GM11168 (cell line): Measurements from ENCODE around the gene AGPAT4.

Source experiments
- in situ Hi-C: fragments of 300-500 bp; cut with MboI; formaldehyde crosslinking; loops from one replicate; pipeline ENCODE4 v1.12.0; 2022; ENCODE audit warnings: low sequenced_read_pairs; ENCODE audit not compliant: unreplicated experiment

Gene AGPAT4

GRCh38 chr6:161284653-161285052 is 10.8 kb upstream of the AGPAT4 start:
- in situ Hi-C loops: no loop called here

GRCh38 chr6:161281092-161281491 is 7.2 kb upstream of the AGPAT4 start:
- in situ Hi-C loops: no loop called here

DNA sequence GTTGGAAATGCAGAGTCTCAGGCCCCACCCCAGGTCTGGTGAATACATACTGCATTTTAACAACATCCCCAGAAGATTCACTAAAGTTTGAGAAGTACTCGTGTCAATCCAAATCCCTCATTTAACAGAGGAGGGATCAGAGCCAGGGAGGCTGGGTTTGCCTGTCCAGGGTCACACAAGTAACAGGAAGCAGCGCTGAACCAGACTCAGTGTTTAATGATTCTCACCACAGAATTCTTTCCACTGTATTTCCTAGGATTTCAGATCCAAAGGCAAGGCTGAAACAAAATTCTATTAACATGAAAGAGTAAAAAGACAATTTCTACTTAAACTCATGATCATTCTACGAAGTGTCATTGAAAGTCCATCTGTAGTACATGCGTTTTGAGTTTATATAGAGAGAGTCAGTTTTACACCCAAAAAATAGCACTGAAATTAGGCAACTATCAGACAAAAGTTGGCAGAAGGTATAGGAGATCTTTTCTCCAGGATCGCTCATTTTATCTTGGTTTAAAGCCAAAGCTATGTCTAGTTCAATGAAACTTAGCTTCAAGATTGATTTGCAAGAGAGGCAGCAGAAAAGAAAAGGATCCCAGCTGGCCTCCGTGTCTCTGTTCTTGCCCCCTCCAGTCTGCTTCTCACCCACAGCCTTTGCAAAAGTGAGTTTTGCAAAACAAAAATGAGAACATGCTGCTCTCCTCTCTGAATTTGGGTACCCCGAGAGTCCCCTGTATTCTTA is 6.0 kb upstream of the AGPAT4 start:
- in situ Hi-C loops: no loop called here

GRCh38 chr6:161276605-161277155 is 2.8 kb upstream of the AGPAT4 start:
- in situ Hi-C loops: no loop called here

DNA sequence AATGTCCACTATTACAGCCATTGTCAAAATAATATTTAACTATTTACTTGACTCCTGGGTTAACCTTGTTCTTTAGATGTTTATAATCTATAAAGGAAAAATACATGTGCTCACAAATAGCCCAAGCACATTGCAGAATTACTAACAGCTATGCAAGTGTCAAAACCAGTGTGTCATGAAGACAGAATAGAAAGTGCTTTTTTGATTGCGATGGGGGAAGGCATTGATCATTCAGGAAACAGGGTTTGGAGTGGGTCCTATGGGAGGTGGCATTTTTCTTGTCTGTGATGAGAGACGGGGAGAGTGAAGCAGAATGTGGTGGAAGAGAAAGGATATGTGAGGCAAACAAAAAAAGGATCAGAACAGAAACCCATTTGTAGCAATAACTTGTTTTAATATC is 1.0 kb upstream of the AGPAT4 start:
- in situ Hi-C loops: no loop called here

DNA sequence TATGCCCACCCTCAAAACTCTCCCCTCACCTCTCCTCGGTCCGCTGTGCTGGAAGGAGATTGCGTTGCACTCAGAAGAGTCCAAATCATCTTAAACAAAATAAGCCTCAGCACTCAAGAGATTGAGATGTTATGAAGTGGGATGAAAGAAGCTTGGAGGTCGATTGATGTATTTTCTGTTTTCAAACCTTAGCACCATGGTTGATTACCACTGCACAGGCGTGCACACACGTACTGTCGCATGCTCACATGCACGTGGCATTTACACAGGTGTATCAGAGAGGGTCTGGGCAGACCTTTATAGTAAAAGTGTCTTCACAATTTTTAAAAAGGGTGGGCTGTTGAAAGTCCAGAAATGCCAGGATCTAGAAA is 612 bp upstream of the AGPAT4 start:
- in situ Hi-C loops: no loop called here

- in situ Hi-C loops: no loop called here
These were observed 548 bp downstream of the AGPAT4 start for GRCh38 chr6:161273274-161273751.

DNA sequence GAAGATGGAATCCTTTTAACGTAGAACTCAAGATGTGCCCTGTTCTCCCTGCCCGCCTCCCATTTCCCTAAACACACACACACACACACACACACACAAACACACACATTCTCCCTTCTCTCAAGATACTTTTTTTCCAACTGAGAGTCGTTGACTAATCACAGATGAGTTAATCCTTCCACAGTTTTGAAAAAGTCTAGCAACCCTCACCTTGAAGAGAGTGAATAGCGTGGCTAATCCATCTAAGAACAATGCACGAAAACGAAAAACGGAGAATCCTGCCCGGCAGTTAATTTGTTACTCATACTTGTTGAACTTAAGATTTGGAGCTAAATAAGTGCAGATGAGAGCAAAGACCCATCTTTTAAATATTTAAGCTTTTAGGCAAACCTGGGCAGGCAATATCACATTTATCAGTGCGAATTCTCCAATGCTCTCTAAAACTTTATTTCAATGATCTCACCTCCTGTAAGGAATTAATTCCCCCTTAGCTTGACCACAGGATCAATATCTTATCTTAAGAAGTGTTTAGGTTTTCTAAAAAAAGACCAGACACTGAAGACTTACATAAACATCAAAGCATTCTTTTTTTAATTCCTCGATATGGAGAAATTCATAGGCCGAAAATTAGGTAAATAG is 1.1 kb downstream of the AGPAT4 start:
- in situ Hi-C loops: no loop called here

DNA sequence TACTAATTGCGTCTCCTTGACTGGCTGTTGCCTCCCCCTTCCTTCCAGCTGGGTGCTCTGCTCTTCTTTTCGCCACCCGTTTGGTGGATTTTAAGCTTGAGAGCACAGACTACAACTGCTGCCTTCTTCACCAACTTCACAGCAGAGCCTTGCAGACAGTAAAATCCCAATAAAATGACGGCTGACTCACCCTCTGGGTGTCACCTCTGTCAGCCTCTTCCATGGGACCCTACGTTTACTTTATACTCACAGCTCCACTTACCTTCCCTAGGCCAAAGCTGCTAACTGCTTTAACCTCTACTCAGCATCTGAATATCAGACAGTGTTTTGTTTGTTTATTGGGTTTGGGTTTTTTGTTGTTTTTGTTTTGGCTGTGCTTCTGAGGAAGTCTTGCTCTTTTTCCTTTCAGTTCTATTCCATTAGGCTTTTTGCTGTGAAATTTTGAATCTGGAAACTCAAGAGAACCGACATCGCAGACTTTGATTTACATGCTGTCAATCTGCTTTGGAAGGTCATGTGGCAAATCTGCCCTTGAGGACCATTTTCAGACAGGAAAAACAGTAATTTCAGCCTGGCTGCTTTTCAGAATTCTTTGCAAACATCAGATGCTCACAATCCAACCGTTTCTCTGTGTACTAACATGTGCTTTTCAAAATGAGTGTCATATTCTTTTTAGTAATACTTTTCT is 2.4 kb downstream of the AGPAT4 start:
- in situ Hi-C loops: no loop called here

- in situ Hi-C loops: no loop called here
These were observed 3.7 kb downstream of the AGPAT4 start for GRCh38 chr6:161270116-161270515.

DNA sequence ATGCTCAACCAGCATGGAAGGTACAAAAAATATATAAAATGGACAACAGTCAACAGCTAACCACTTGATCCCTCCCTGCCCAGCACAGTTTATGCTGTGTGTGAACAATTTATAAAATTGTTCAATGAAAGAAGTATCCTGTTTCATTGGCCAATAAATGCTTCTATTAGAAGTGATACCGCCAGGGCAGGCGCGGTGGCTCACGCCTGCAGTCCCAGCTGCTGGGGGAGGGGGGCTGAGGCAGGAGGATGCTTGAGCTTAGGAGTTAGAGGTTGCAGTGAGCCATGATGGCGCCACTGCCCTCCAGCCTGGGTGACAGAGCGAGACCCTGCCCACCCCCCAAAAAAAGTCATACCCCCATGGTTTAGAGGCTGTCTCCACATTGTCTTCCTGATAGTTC is 4.6 kb downstream of the AGPAT4 start:
- in situ Hi-C loops: no loop called here

DNA sequence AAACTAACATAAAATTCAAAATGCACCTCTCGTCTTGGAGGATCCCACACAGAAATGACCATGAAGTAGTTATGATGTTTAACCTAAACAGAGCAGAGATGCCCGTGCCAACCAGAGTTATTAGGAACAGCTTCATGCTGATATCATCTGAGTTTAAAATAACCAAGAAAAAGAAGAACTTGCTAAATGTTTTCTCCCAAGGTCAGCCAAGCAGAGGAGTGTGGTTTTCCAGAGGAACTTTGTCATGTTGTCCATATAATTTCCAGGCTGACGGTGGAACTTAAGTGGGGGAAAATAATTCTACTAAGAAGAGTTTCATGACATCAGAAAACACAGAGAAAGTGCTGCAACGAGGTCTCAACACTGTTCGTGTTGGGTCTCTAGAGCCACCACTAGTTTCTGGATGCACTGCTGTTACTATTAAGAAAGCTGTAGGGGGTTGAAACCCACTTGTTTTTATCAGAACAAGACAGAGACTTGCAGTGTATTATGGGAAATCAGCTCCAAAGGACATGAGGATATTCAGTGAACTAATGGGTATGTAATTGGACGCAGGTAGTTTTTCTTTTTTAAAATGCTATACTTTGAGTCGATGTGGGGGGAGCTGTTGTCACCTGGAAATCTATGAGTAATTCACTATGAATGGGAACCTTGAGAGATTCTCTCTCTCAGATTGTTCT is 5.2 kb downstream of the AGPAT4 start:
- in situ Hi-C loops: no loop called here

GRCh38 chr6:161266513-161267230 is 7.2 kb downstream of the AGPAT4 start:
- in situ Hi-C loops: no loop called here

GRCh38 chr6:161265975-161266374 is 7.9 kb downstream of the AGPAT4 start:
- in situ Hi-C loops: no loop called here

DNA sequence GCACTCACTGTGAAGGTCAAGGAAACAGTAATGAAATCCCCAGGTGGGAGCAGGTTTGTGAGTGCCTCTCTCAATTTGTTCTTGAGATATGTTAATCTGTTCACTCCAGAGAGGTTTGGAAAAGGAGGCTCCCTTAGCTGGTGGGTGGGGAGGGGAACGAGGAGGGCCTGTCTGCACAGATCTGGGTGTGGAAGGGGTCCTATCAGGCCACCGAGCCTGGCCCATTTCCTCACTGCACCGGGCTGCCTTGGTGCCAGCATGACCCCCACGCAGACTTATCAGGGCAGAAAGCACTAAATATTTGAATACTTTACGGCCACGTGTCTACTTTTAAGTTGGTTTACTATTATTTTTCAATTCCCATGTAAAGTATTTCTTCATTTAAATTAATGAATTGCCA is 8.3 kb downstream of the AGPAT4 start:
- in situ Hi-C loops: no loop called here

DNA sequence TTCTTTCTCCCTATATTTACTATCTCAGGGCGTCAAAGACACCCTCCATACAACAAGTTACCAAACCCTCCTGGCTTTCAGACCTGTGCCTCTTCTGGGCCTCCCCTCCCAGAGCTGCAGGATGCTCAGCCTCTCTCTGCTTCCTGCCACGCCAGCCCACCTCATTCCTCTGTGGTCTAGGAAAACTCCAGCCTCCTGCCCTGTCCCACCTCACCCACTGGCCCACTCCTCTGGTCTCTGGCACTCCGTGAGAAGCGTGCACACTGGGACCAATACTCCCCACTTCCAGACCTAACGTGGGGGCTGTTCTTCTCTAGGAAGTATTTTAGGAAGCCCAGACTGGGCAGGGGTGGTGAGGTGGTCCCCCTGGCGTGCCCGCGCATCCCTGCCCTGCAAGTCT is 9.7 kb downstream of the AGPAT4 start:
- in situ Hi-C loops: no loop called here

- in situ Hi-C loops: no loop called here
These were observed 12.0 kb downstream of the AGPAT4 start for GRCh38 chr6:161261816-161262215.

DNA sequence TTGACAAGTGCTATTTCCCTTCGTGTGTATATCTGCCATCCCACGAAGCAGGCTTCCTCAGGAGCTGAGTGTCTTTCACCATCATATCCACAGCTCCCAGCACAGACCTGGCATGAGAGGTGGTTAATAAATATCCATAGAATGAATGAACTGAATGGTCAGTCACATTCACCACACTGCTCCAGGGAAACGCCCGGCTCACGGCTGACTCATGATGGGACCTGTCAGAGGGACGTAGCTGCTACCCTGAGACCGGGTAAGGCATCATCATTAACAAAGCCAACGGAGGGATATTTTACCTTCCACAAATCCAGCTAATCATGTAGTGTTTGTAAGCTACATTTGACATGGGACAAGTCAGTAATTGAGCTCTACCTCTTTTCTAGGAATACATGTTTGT is 12.5 kb downstream of the AGPAT4 start:
- in situ Hi-C loops: no loop called here

DNA sequence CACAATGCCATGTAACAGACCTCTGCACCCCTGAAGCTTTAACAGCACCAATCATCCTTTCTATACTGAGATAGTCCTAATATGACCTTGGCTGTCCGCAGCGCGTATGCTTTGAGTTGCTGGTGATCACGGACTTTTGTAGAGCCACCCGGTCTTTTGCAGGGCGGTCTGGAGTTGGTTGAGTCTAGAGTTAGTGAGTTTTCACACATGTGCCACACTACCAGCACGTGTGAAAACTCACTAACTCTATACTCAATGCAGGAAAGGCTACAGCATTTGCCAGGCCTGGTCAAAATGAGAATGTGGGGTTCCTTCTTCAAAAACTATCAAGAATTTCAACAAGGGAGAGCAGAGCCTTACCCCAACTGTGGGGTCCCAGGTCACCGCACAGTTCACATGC is 14.6 kb downstream of the AGPAT4 start:
- in situ Hi-C loops: no loop called here
